Stimulated activated naive B cell treated with anti-CD40 and anti-IgM and Interleukin-4, amounts not matched to agents 10 μg/mL and 1 μg/mL and 100 μg/mL, for 72 hours (primary cell): ENCODE measurements around the gene KRT76.
"Not testable (repeated sequence)": the region's sequence is repeated elsewhere in the genome, so short reads cannot be mapped to it uniquely, and the experiment has no call there.

ENCODE experiments used
- ATAC-seq, 2 donors: fragments of 150-1000 bp; cut with Tn5 transposase; replicated peaks; 2 replicates each; pipeline ENCODE4 v1.10.0; 2021; ENCODE audit warnings: moderate library complexity in 1 of 2
- DNase-seq: peaks from one replicate; pipeline ENCODE4 v3.0.0; 2021
- H3K27ac Mint-ChIP-seq: one replicate; pipeline ENCODE4 v1.8.0; 2022; ENCODE audit warnings: mild to moderate bottlenecking, mixed read lengths
- H3K27me3 Mint-ChIP-seq, 2 donors: one replicate each; pipeline ENCODE4 v1.8.0; 2022; ENCODE audit warnings: mixed read lengths in 2 of 2
- H3K36me3 Mint-ChIP-seq, 2 donors: one replicate each; pipeline ENCODE4 v1.8.0; 2022; ENCODE audit warnings: mixed read lengths in 2 of 2, mild to moderate bottlenecking in 1 of 2
- H3K4me1 Mint-ChIP-seq, 2 donors: one replicate each; pipeline ENCODE4 v1.8.0; 2022; ENCODE audit warnings: mixed read lengths in 2 of 2, mild to moderate bottlenecking in 1 of 2
- H3K4me3 Mint-ChIP-seq, 2 donors: one replicate each; pipeline ENCODE4 v1.8.0; 2022; ENCODE audit warnings: mild to moderate bottlenecking in 2 of 2, mixed read lengths in 2 of 2, moderate library complexity in 1 of 2
- H3K9me3 Mint-ChIP-seq, 2 donors: one replicate each; pipeline ENCODE4 v1.8.0; 2022; ENCODE audit warnings: mixed read lengths in 2 of 2, mild to moderate bottlenecking in 1 of 2

Gene KRT76

DNA sequence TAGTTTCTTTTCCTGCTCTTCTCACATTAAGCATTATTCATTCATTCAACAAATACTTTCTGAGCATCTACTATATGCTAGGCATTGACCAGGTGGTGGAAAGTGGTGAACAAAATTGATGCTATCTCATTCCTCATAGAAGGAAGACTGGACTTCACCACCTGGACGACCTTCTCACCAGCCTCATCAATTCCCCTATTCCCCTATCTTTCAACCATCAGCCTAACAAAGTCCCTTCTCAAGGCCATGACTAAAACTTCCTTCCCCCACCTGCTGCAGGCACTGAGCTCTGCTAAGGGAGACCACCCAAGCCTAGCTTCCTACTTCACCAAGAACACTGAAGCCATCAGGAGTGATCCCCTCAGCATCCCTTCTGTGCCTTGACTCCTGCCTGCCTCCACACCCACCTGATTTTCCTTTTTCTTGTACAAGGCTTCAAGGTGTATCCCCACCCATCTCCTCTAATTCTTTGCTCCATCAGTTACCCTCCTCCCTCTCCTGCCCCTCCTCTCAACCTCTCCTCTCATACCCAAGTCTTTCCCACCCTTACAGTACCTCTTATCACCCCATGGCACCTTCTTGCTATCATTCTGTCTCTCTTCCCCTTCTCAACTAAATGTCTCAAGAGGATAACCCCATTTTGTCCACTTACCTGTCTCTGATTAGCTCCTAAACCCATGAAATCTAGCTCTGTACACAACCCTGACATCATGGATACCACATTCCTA lies 19.5 kb downstream of the KRT76 start:
- H3K9me3 Mint-ChIP-seq = peaks cover 6 to 10% of the 10 kb centered on the region in 2 donors
- H3K27ac Mint-ChIP-seq = no peak overlapping the region
- DNase-seq (no peak), ATAC-seq (no peak)
- no peaks in the 10 kb centered on the region for H3K4me1 Mint-ChIP-seq
- H3K4me3 Mint-ChIP-seq = no peak overlapping the region
- no peaks in the 10 kb centered on the region for H3K36me3 Mint-ChIP-seq
- peaks cover 8 to 10% of the 10 kb centered on the region in 2 donors for H3K27me3 Mint-ChIP-seq

DNA sequence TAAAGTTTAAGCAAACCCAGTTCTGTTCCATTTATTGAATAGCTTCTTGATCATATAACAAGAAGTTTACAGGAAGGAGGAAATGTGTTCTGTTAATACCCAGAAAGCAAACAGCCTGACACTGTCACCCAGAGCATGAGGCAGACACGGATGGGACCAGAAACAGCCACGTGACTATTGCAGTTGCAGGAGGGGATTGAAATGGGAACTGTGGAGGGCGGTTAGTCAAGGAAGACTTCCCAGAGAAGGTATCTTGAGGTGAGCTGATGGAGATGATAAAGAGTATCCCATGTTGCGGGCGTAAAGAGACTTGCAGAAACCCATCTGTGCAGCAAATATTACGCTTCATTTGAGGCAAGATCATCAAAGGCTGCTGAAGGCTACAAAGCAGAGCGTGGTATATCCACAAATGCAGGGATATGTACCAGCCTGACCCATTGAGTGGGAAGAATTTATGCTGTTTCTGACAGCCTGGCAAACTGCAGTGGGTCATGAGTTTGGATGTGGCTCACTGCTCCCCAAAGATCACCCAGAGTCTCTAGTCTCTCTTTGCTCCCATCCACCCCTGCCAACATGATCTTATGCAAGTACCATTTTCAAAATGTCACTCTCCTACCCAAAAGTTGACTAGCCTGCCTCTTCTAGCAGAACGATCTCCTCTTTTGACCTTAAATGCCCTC lies 20.7 kb downstream of the KRT76 start:
- peaks cover 6 to 8% of the 10 kb centered on the region in 2 donors for H3K9me3 Mint-ChIP-seq
- H3K27ac Mint-ChIP-seq = no peak overlapping the region
- ATAC-seq (no peak), DNase-seq (no peak)
- H3K36me3 Mint-ChIP-seq = no peaks in the 10 kb centered on the region
- H3K4me3 Mint-ChIP-seq = no peak overlapping the region
- no peaks in the 10 kb centered on the region for H3K4me1 Mint-ChIP-seq
- H3K27me3 Mint-ChIP-seq = peaks cover 8 to 10% of the 10 kb centered on the region in 2 donors

DNA sequence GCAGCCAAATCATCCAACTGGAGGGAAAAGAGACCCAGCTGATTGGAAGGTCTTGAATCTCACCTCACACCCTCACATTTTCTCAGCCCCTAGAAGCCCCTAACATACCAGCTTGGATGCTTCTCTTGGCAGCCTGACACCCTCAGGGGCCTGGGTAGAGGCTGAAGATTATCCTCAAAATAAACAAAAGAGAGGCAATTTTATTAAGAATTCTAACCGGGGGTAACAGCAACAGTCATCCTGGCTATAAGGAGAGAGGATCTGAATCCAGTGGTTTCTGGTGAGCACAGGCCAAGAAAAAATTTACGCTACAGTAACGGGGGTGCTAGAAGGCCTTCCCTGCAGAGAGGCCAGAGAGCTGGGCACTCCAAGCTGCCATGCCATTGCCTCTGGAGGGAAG lies 21.6 kb downstream of the KRT76 start:
- Mint-ChIP-seq H3K4me3 (no peak overlapping the region), H3K36me3 (no peaks in the 10 kb centered on the region), H3K27me3 (peaks cover 8 to 10% of the 10 kb centered on the region in 2 donors), H3K9me3 (peaks cover under 1 to 4% of the 10 kb centered on the region in 2 donors), H3K27ac (no peak overlapping the region), H3K4me1 (no peaks in the 10 kb centered on the region)
- no peak for DNase-seq
- no peak for ATAC-seq

DNA sequence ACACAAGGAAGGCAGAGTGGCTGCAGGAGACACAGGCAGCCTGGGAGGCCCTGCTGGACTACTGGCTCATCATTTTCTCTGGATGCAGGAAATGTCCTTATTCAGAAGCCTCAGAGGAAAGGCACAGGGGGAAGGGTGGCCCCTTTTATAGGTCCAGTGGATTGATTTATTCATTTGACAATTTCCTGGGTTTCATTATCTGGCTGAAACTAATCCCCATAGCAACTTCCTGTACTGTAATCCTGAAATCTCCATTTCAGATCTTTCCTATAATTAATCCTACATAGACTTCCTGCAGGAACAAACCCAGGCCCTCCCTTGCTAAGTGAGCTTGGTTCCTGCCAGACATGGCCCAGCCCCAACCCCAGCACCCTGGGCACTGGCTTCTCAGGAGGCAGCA lies 23.0 kb downstream of the KRT76 start:
- DNase-seq (no peak), ATAC-seq (no peak)
- Mint-ChIP-seq H3K27me3 (peaks cover 8 to 10% of the 10 kb centered on the region in 2 donors), H3K27ac (no peak overlapping the region), H3K9me3 (peaks cover 0 to 2% of the 10 kb centered on the region in 2 donors), H3K4me1 (no peaks in the 10 kb centered on the region), H3K36me3 (no peaks in the 10 kb centered on the region), H3K4me3 (no peak overlapping the region)

DNA sequence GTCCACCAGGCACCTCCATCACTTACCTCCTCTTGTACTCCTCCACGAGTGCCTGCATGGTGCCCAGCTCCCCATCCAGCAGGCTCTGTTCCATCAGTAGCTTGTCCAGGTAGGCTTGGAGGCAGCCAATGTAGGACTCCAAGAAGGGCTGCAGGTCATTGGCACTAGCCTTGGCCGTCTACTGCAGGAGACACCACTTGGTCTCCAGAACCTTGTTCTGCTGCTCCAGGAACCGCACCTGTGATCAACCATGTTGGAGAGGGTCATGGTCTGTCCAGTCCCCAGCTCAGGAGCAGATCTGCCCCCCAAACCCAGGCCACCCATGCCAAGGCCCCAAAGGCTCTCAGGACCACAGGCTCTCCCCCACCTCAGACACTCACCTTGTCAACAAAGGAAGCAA lies 23.9 kb downstream of the KRT76 start:
- ATAC-seq (no peak), DNase-seq (no peak)
- no peaks in the 10 kb centered on the region for H3K9me3 Mint-ChIP-seq
- peaks cover 8 to 10% of the 10 kb centered on the region in 2 donors for H3K27me3 Mint-ChIP-seq
- H3K36me3 Mint-ChIP-seq = no peaks in the 10 kb centered on the region
- H3K27ac Mint-ChIP-seq = no peak overlapping the region
- no peaks in the 10 kb centered on the region for H3K4me1 Mint-ChIP-seq
- no peak overlapping the region for H3K4me3 Mint-ChIP-seq

DNA sequence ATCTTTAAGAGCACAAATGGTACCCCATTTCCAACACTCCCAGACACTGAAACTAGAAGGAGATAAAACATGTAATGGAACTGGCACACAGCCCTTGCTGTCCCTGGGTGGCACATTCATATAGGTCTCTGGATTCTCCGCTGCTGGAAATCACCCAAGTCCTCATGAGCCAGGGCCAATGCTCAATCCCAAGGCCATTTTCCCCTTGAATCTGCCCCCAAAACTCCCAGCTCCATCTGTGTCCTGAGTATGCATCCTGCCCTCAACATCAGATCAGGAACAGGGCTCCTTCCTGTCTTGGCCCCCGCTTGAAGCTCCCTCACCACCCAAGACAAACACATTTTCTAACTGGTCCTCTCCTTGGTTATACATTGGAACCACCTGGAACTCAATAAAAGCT lies 24.6 kb downstream of the KRT76 start:
- no peaks in the 10 kb centered on the region for H3K36me3 Mint-ChIP-seq

DNA sequence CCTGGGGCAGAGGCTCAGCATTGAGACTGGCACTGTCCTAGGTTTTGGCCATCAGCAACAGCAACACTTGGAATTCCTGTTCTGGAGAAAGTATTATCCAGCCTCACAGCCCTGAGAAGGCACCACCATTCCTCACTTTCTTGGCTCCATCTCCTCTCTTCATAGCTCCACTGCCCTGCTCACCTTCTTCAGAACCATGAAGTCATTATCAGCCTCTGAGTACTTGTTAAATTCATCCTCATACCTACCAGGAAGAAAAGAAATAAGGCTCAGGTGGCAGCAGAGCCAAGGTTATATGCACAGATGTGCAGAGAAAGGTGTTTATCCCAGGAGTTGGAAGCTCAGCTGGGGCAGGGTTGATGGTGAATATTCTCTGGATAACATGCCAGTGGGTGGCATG lies 25.4 kb downstream of the KRT76 start:
- Mint-ChIP-seq H3K9me3 (no peaks in the 10 kb centered on the region), H3K4me1 (no peaks in the 10 kb centered on the region), H3K27ac (no peak overlapping the region), H3K4me3 (no peak overlapping the region), H3K27me3 (peaks cover 8 to 10% of the 10 kb centered on the region in 2 donors), H3K36me3 (no peaks in the 10 kb centered on the region)
- ATAC-seq (no peak), DNase-seq (no peak)

More for the DNA sequence above, 24.6 kb downstream of the KRT76 start:
- Mint-ChIP-seq H3K4me3 (no peak overlapping the region), H3K27me3 (peaks cover 8 to 10% of the 10 kb centered on the region in 2 donors), H3K4me1 (no peaks in the 10 kb centered on the region), H3K27ac (no peak overlapping the region), H3K9me3 (no peaks in the 10 kb centered on the region)
- no peak for DNase-seq
- ATAC-seq = no peak

DNA sequence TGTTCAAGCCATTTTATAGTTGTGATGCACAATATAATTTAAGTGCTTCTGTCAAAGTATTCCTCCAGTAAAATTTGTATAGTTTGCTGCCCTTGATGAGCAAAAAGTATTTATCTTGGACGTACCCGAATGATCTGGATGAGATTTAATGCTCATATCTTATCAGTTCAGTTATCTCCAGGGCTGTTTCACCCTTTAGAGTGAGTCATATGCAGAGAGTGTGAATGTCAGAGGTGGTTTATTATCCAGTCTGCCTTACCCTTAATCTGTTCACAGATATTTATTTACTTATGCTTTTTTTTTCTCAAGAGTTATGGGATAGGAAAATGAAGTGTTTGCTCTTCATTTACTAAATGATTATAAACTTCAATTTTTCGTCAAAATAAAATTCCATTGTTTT lies 26.6 kb downstream of the KRT76 start:
- not testable (repeated sequence) for H3K9me3 Mint-ChIP-seq, H3K36me3 Mint-ChIP-seq, ATAC-seq, DNase-seq, H3K4me1 Mint-ChIP-seq, H3K4me3 Mint-ChIP-seq, H3K27ac Mint-ChIP-seq
- peaks cover 5 to 10% of the 10 kb centered on the region in 2 donors for H3K27me3 Mint-ChIP-seq

DNA sequence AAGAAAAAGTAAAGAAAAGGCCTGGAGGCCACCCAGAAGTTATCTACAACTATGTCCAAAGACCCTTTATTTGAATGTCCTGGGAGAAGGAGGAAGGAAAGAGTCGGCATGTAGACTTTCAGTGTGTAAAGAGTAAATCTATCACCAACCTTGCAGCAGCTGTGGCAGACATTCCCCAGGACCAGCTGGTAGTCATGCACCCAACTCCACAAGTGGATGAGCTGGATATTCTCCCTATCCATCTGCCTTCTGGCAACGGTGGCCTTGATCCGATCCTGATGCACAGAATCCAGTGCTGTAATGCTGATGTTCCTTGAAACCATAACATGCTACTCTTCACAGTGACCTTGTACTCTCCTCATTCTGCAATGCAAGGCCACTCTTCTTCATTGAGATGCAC lies 27.3 kb downstream of the KRT76 start:
- Mint-ChIP-seq H3K4me1 (no peaks in the 10 kb centered on the region), H3K4me3 (no peak overlapping the region), H3K36me3 (no peaks in the 10 kb centered on the region), H3K27ac (no peak overlapping the region), H3K9me3 (no peaks in the 10 kb centered on the region), H3K27me3 (peaks cover 5 to 7% of the 10 kb centered on the region in 2 donors)
- DNase-seq = no peak
- ATAC-seq = no peak

GRCh38 chr12:52748578-52748977 lies 28.6 kb downstream of the KRT76 start:
- no peak overlapping the region for H3K4me3 Mint-ChIP-seq
- ATAC-seq = no peak
- no peaks in the 10 kb centered on the region for H3K9me3 Mint-ChIP-seq
- no peaks in the 10 kb centered on the region for H3K4me1 Mint-ChIP-seq
- H3K27ac Mint-ChIP-seq = no peak overlapping the region
- H3K36me3 Mint-ChIP-seq = no peaks in the 10 kb centered on the region
- peaks cover 13 to 17% of the 10 kb centered on the region in 2 donors for H3K27me3 Mint-ChIP-seq
- no peak for DNase-seq

- Mint-ChIP-seq H3K4me1 (no peaks in the 10 kb centered on the region), H3K36me3 (no peaks in the 10 kb centered on the region), H3K4me3 (no peak overlapping the region), H3K27me3 (peaks cover 20 to 40% of the 10 kb centered on the region in 2 donors), H3K9me3 (no peaks in the 10 kb centered on the region), H3K27ac (no peak overlapping the region)
- ATAC-seq = no peak
- DNase-seq = no peak
Observed at GRCh38 chr12:52745554-52745953, 31.6 kb downstream of the KRT76 start.

GRCh38 chr12:52744493-52745156 lies 32.5 kb downstream of the KRT76 start:
- DNase-seq (no peak), ATAC-seq (no peak)
- Mint-ChIP-seq H3K9me3 (no peaks in the 10 kb centered on the region), H3K4me3 (no peak overlapping the region), H3K4me1 (no peaks in the 10 kb centered on the region), H3K27ac (no peak overlapping the region), H3K27me3 (peaks cover 26 to 40% of the 10 kb centered on the region in 2 donors), H3K36me3 (no peaks in the 10 kb centered on the region)

DNA sequence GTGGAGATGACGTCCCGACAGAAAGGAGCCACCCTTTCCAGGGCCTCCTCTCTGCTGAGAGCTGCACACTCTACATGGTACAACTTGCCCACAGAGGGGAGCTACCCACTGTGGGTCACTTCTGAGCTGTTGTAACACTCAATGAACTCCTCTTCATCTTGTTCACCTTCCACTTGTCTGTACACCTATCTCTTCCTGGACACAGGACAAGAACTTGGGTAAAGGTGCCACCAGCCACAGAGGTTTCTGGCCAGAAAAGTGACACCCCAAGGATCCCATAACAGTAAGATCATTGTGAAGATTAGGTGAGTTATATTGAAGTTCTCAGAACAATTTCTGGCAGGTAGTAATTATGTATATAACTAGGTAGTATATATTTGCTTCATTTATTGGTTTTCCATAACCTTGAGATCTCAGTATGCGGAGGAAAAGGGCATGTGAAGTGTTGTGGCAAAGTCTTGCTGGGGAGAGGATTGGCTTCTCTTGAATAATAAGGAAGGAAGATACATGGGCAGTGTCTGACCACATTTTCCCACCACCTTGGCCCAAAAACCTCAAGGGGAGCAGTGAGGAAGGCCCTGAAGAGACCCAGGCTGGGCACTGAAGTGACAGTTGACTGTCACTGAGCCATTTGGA lies 34.2 kb downstream of the KRT76 start:
- Mint-ChIP-seq H3K4me3 (no peak overlapping the region), H3K27ac (no peak overlapping the region), H3K27me3 (peaks cover 26 to 40% of the 10 kb centered on the region in 2 donors), H3K9me3 (no peaks in the 10 kb centered on the region), H3K4me1 (no peaks in the 10 kb centered on the region), H3K36me3 (no peaks in the 10 kb centered on the region)
- no peak for ATAC-seq
- no peak for DNase-seq

- Mint-ChIP-seq H3K9me3 (no peaks in the 10 kb centered on the region), H3K27me3 (peaks cover 26 to 40% of the 10 kb centered on the region in 2 donors), H3K27ac (no peak overlapping the region), H3K36me3 (no peaks in the 10 kb centered on the region), H3K4me1 (no peaks in the 10 kb centered on the region), H3K4me3 (no peak overlapping the region)
- DNase-seq (no peak), ATAC-seq (no peak)
Observed at GRCh38 chr12:52742196-52742580, 35.0 kb downstream of the KRT76 start.
